Activated T-cell treated with anti-CD3 and anti-CD28 coated beads for 4 hours (primary cell): ENCODE results near the gene FNDC8.
"Not testable (repeated sequence)": the region's sequence is repeated elsewhere in the genome, so short reads cannot be mapped to it uniquely, and the experiment has no call there.

Source experiments
- DNase-seq: peaks from one replicate; pipeline ENCODE4 v3.0.0-alpha.2; 2020

FNDC8 gene

GRCh38 chr17:35121315-35121714 is at the start of gene FNDC8:
Gene FNDC8 (plus strand): TSS chr17:35121615. CDS start chr17:35121694, 79 bp downstream.
- no peak for DNase-seq

GRCh38 chr17:35073183-35073790 is 48.1 kb upstream of the FNDC8 start:
- no peak for DNase-seq

- DNase-seq = no peak
These were observed 47.3 kb upstream of the FNDC8 start for GRCh38 chr17:35073991-35074627.

GRCh38 chr17:35074711-35075707 is 46.4 kb upstream of the FNDC8 start:
- DNase-seq = no peak

GRCh38 chr17:35076874-35077273 is 44.5 kb upstream of the FNDC8 start:
- no peak for DNase-seq

GRCh38 chr17:35079547-35080423 is 41.6 kb upstream of the FNDC8 start:
- DNase-seq = no peak

GRCh38 chr17:35080536-35080935 is 40.9 kb upstream of the FNDC8 start:
- DNase-seq = no peak

GRCh38 chr17:35081638-35082037 is 39.8 kb upstream of the FNDC8 start:
- DNase-seq = no peak

- no peak for DNase-seq
These were observed 39.2 kb upstream of the FNDC8 start for GRCh38 chr17:35082073-35082657.

- DNase-seq = no peak
These were observed 38.3 kb upstream of the FNDC8 start for GRCh38 chr17:35083071-35083470.

GRCh38 chr17:35084987-35085386 is 36.4 kb upstream of the FNDC8 start:
- no peak for DNase-seq

- DNase-seq = no peak
These were observed 35.3 kb upstream of the FNDC8 start for GRCh38 chr17:35086164-35086563.

- DNase-seq = no peak
These were observed 34.4 kb upstream of the FNDC8 start for GRCh38 chr17:35086931-35087573.

- no peak for DNase-seq
These were observed 33.6 kb upstream of the FNDC8 start for GRCh38 chr17:35087731-35088355.

- no peak for DNase-seq
These were observed 33.0 kb upstream of the FNDC8 start for GRCh38 chr17:35088356-35088880.

GRCh38 chr17:35088881-35089585 is 32.4 kb upstream of the FNDC8 start:
- DNase-seq = peak; percentile 89

GRCh38 chr17:35089586-35090296 is 31.7 kb upstream of the FNDC8 start:
- DNase-seq = peak; percentile 21

GRCh38 chr17:35090707-35091106 is 30.7 kb upstream of the FNDC8 start:
- DNase-seq = not testable (repeated sequence)

- DNase-seq = no peak
These were observed 26.5 kb upstream of the FNDC8 start for GRCh38 chr17:35094902-35095301.

GRCh38 chr17:35095741-35096140 is 25.7 kb upstream of the FNDC8 start:
- no peak for DNase-seq
